NCI-H2081 treated with DMSO at 0.1 percent for 48 hours (cell line): ENCODE results near the gene SIK1.
"Not testable (repeated sequence)": the region's sequence is repeated elsewhere in the genome, so short reads cannot be mapped to it uniquely, and the experiment has no call there.

ENCODE experiments used
- DNase-seq: peaks from one replicate; lab custom pipeline; 2025; lab: John Stamatoyannopoulos, UW

The SIK1 gene

GRCh38 chr21:43426404-43427241 lies at the start of gene SIK1:
Gene SIK1 (minus strand): TSS chr21:43427131. CDS start chr21:43426178, 953 bp downstream.
- DNase-seq = not testable (repeated sequence)

GRCh38 chr21:43471597-43472242 lies 44.8 kb upstream of the SIK1 start:
- not testable (repeated sequence) for DNase-seq

DNA sequence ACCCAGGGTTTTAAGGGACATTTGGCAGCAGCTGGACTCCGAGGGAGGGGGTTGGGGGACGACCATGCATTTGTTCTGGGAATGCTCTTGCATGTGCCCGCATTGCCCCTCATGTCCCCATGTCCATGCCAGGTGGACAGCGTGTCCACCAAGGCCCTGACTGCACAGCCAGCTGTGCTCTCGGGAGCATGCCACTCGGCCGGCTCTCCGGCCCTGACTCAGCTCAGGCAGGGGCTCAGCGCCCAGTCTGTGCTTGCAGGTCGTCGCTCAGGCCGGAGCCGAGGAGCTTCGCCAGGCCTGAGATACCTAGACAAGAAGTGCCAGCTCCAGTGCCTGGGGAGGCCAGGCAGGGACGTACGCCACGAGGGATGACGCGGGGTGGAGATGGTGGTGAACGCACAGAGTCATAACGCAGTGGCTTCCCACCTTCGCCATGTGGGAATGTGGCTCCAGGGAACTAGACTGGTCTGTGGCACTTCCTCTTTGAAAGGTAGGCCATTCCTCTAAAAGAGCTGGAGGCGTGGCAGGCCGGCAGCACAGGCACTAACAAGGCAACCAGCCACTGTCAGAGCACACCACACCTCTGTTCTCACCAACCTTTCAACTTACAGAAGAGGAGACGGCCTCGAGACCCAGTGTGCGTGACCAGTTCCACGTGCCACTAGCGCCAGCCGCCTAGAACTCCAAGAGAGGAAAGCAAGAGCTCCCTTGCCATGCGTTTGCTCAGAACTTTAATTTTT lies 43.0 kb upstream of the SIK1 start:
- not testable (repeated sequence) for DNase-seq

DNA sequence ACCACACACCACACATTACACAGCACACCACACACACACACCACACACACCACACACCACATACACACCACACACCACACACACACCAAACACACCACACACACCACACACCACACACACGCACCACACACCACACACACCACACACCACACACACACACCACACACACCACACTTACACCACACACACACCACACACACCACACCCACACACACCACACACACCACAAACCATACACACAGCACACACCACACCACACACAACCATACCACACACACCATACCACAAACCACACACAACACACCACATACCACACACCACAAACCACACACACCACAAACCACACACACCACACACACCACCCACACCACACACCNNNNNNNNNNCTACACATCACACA lies 40.9 kb upstream of the SIK1 start:
- DNase-seq = no peak

DNA sequence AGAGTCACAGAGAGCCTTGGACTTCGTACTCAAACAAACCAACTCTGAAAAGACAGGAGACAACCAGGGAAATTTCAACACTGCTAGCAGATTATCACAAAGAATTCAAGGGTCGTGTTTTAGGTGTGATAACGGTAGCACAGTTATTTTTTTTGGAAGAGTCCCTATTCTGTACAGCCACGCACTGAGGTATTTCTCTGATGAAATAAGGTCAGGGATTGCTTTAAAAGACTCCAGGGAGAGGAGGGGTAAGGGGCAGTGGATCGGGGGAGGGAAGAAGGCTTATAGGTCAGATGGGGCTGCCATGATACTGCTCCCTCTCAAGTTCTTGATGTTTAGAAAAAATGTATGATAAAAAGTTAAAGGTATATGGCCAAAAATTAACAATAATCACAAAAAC lies 38.2 kb upstream of the SIK1 start:
- not testable (repeated sequence) for DNase-seq

GRCh38 chr21:43463498-43464261 lies 36.7 kb upstream of the SIK1 start:
- not testable (repeated sequence) for DNase-seq

DNA sequence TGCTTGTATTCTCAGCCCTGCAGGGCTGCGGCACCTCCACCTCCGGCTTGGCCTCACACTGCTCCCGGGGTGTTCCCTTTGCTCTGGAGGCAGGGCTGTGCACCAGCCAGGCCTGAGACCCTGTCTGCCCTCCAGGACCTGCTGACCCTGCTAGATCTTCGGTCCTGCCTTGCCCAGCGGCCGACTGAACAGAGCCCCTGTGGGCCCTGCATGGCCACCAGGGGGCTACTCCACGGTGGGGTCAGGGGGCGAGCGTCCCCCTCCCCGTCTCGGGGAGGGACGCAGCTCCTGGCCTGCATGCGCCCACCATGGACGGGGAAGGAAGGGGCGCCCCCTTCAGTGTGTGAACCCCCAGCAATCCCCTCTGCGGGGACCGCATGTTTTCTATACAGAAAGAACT lies 36.0 kb upstream of the SIK1 start:
- not testable (repeated sequence) for DNase-seq

- not testable (repeated sequence) for DNase-seq
These were observed 33.5 kb upstream of the SIK1 start for GRCh38 chr21:43460475-43460874.

DNA sequence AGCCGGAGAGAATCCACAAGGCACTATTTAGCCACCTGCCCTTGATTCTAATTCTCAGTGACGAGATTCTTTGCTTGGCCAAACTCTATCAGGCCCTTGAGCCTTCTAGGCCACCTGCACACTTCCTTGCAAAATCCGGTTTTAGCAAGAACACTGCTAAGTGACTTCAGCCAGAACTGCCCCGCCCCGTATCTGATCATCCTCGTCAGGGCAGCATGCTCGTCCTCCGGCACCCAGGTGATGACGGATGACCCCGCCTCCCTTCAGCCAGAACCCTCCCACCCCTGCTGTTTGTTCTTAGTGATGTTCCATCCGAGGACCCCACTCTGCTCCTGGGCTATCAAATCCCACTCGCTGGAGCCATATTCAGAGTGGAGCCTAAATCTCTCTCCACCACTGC lies 32.1 kb upstream of the SIK1 start:
- DNase-seq = not testable (repeated sequence)

DNA sequence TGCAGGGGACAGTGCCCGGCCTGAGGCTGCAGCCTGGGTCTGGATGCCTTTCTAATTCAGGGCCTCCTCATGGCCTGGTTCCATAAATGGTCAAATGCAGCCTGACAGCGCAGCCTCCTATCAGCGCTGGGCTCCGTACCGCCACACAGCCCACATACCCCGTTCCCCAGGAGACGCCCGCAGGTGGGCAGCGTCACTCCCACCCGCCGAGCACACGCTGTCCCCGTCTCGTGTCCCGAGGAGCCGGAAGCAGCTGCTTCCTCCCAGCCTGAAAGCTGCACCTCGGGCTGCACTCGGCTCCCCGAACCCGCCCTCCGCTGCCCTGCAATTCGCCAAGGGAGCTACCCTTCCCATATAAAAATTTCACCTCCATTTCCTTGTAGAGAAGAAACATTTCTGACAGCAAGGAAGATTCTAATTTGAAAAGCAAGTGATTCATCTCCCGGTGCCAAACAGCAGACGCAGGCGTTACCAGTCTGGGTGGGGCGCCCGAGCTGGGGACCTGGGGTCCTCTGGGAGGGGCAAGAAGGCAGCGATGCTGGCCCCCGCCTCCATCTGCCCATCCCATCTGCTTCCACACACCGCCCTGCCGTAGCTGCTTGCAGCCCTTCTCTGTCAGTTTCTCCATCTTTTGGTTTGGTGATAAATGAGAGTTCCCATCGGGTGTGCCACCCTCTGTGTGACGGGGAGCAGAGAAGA lies 29.8 kb upstream of the SIK1 start:
- not testable (repeated sequence) for DNase-seq

DNA sequence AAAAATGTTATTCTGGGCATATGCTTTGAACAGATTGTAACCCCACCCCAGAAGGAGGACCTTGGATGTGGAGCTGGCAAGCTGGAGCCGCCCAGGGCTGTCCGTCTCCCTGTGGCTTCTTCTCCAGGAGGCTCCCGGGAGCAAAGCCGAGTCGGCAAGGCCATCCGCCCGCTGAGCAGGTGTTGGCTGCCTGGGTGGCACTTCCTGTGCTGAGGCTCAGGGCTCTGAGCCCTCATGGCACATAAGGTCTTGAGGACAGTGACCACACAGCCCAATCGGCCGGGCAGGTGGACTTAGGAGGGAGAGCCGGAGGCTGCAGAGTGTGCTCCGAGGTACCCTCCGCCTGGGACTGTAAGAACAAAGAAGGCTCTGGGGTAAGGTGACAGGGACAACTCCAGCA lies 28.8 kb upstream of the SIK1 start:
- not testable (repeated sequence) for DNase-seq

GRCh38 chr21:43454176-43454575 lies 27.2 kb upstream of the SIK1 start:
- DNase-seq = not testable (repeated sequence)

DNA sequence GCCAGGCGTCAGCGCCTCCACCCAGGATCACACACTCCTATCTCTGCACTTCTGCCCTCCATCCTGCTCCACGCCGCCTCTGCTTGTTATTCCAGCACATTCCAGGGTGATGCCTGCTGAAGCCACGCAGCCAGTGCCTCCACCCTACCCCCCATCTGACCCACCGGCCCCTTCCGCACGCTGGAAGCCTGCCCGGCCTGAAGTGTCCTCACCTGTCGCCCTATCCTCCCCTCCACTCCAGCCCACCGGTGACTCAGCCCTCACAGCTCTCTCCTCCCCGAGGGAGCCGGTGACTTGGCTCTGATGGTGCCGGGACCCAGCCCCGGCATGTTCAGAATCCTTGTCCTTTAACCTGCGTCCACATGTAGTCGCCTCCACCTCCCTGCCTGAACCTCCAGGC lies 24.9 kb upstream of the SIK1 start:
- not testable (repeated sequence) for DNase-seq

DNA sequence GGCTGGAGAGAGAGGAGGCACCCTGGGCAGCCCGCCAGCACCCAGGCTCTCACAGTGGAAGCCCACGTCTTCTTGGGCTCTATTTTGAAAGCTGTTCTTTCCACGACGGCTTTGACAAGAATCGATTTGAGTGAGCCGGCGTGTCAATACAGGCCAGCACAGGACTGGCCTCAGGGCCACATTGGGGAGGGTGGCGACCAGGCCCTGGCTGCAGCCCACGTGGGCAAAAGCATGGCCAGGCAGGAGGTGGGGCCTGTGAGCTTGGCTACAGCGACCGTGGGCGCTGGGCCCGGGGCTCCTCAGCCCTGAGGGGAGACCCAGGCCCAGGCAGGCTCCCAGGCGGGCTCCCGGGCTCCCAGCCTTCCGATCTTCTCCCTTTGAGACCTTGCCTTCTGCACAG lies 23.4 kb upstream of the SIK1 start:
- not testable (repeated sequence) for DNase-seq

GRCh38 chr21:43447353-43447977 lies 20.5 kb upstream of the SIK1 start:
- DNase-seq = not testable (repeated sequence)

GRCh38 chr21:43446277-43446932 lies 19.5 kb upstream of the SIK1 start:
- not testable (repeated sequence) for DNase-seq

- not testable (repeated sequence) for DNase-seq
These were observed 17.6 kb upstream of the SIK1 start for GRCh38 chr21:43444524-43444923.

- not testable (repeated sequence) for DNase-seq
These were observed 15.6 kb upstream of the SIK1 start for GRCh38 chr21:43442571-43442970.

- not testable (repeated sequence) for DNase-seq
These were observed 14.2 kb upstream of the SIK1 start for GRCh38 chr21:43440835-43441727.
